Right ventricle myocardium inferior (tissue), 1 donor: ENCODE results near the gene SOCS1. TPM values are rescaled to one million over a fixed set of nuclear protein-coding genes. Genes with fewer than 3 reads are reported as not detected.

ENCODE experiments used
- ATAC-seq: fragments of 200-7000 bp; cut with Tn5 transposase; one replicate; pipeline ENCODE4 v1.9.1; 2020; ENCODE audit warnings: mild to moderate bottlenecking, moderate library complexity
- DNase-seq: peaks from one replicate; pipeline ENCODE4 v3.0.0; 2021; ENCODE audit errors: missing footprints
- intact Hi-C: fragments of 100-400 bp; cut with DNase I; formaldehyde crosslinking; loops from one replicate; pipeline ENCODE4 v1.11.0; 2022
- total RNA-seq: library from RNA; stranded (reverse); fragmentation: NEBNext Ultra II Directional; extraction: Animal tissue kit (Norgen Biotek cat#: 25700); gene quantifications from one replicate; pipeline ENCODE4 v1.2.1, GENCODE V29; 2021
- donor health status: DM: no; HTN: yes; CAD: no; lungs with severe emphysema.

Gene SOCS1
- total RNA-seq, 1 donor from 2014 or later = 6.0 TPM

- ATAC-seq (no peak), DNase-seq (no peak)
- intact Hi-C loops = no loop called here
These were observed 14.7 kb upstream of the SOCS1 start for GRCh38 chr16:11270602-11271162.

- ATAC-seq (no peak), DNase-seq (no peak)
- intact Hi-C loops = no loop called here
These were observed 12.9 kb upstream of the SOCS1 start, which contains the start of gene TNP2 for GRCh38 chr16:11268921-11269375. Gene TNP2 (minus strand): TSS chr16:11269325. CDS start chr16:11269262, 63 bp downstream.

GRCh38 chr16:11265124-11265523, 9.1 kb upstream of the SOCS1 start:
- intact Hi-C loops = no loop called here
- DNase-seq (no peak), ATAC-seq (no peak)

GRCh38 chr16:11264155-11264832, 8.3 kb upstream of the SOCS1 start:
- intact Hi-C loops = no loop called here
- ATAC-seq = no peak
- no peak for DNase-seq

GRCh38 chr16:11263737-11264136, 7.7 kb upstream of the SOCS1 start:
- intact Hi-C loops = no loop called here
- ATAC-seq (no peak), DNase-seq (no peak)

GRCh38 chr16:11262915-11263314, 6.9 kb upstream of the SOCS1 start:
- no peak for ATAC-seq
- DNase-seq = no peak
- intact Hi-C loops = no loop called here

GRCh38 chr16:11260596-11260966, 4.6 kb upstream of the SOCS1 start:
- no peak for ATAC-seq
- intact Hi-C loops = no loop called here
- no peak for DNase-seq

GRCh38 chr16:11259655-11260595, 3.9 kb upstream of the SOCS1 start:
- DNase-seq = no peak
- intact Hi-C loops = loop anchor here (2.0 to 10.0 kb wide), 2 partner anchors 37 to 515 kb away; partner anchors contain the start of gene NUBP1
- no peak for ATAC-seq

GRCh38 chr16:11258553-11259492, 2.8 kb upstream of the SOCS1 start:
- peak; percentile 79 for DNase-seq
- ATAC-seq = peak; percentile 12
- intact Hi-C loops = loop anchor here (2.0 to 10.0 kb wide), 2 partner anchors 38 to 514 kb away; partner anchors contain the start of gene NUBP1

- intact Hi-C loops = loop anchor here (1.0 to 10.0 kb wide), 2 partner anchors 286 to 513 kb away; partner anchors contain the start of gene NUBP1
- ATAC-seq (peak; percentile 67), DNase-seq (peak; percentile 80)
These were observed 1.3 kb upstream of the SOCS1 start for GRCh38 chr16:11257131-11257938.

- ATAC-seq (peak; percentile 47), DNase-seq (peak; percentile 86)
- intact Hi-C loops = loop anchor here (1.0 to 10.0 kb wide), 3 partner anchors 101 to 512 kb away; partner anchors contain the start of gene NUBP1
These were observed 692 bp upstream of the SOCS1 start for GRCh38 chr16:11256661-11257130.

- ATAC-seq = no peak
- intact Hi-C loops = loop anchor here (2.0 to 10.0 kb wide), 3 partner anchors 118 to 510 kb away; partner anchors contain the start of gene NUBP1
- peak; percentile 82 for DNase-seq
These were observed 879 bp downstream of the SOCS1 start for GRCh38 chr16:11254913-11255736.

GRCh38 chr16:11253995-11254912, 1.8 kb downstream of the SOCS1 start:
- DNase-seq (no peak), ATAC-seq (no peak)
- intact Hi-C loops = loop anchor here (2.0 to 10.0 kb wide), 3 partner anchors 117 to 509 kb away; partner anchors contain the start of gene NUBP1

- DNase-seq = no peak
- intact Hi-C loops = loop anchor here (10.0 kb wide), 1 partner anchor 509 kb away; the partner anchor contains the start of gene NUBP1
- ATAC-seq = no peak
These were observed 2.7 kb downstream of the SOCS1 start for GRCh38 chr16:11253009-11253994.
